ENCODE measurements around the gene PAWR.
"Not testable (repeated sequence)": the region's sequence is repeated elsewhere in the genome, so short reads cannot be mapped to it uniquely, and the experiment has no call there.

Gene PAWR

GRCh38 chr12:79547044-79547734, 143.6 kb downstream of the PAWR start:
- DNase-seq: no peak

GRCh38 chr12:79546466-79547043, 144.2 kb downstream of the PAWR start:
- no peak for DNase-seq

- not testable (repeated sequence) for DNase-seq
Measured at GRCh38 chr12:79544439-79544838, 146.3 kb downstream of the PAWR start.

- no peak for DNase-seq
Measured at GRCh38 chr12:79537675-79538074, 153.1 kb downstream of the PAWR start.

GRCh38 chr12:79535751-79536150, 155.0 kb downstream of the PAWR start:
- DNase-seq: no peak

Measured in activated CD4-positive, alpha-beta T cell treated with anti-CD3 and anti-CD28 coated beads, Interleukin-2, amount 50 U/mL, for 48 hours (primary cell).